Fibroblast of lung (primary cell): ENCODE results near the gene WRAP73.
"Not testable (repeated sequence)": the region's sequence is repeated elsewhere in the genome, so short reads cannot be mapped to it uniquely, and the experiment has no call there.

Experiments
- EZH2 ChIP-seq: IDR thresholded peaks from 2 replicates; pipeline ENCODE4 v1.5.1; 2012; ENCODE audit warnings: low read length, control low read depth, mild to moderate bottlenecking; ENCODE audit errors: missing control alignments
- TF ChIP-seq, protein P1 (sequence below), 2 donors: IDR thresholded peaks in 1 of 2; conservative IDR thresholded peaks in 1 of 2; 1 replicate in 1 of 2; 2 replicates in 1 of 2; pipeline ENCODE4 v1.5.1; 2011 to 2012; ENCODE audit warnings: low read length in 2 of 2, control low read depth in 1 of 2, inconsistent platforms in 1 of 2, low read depth in 1 of 2, mild to moderate bottlenecking in 1 of 2

DNA sequence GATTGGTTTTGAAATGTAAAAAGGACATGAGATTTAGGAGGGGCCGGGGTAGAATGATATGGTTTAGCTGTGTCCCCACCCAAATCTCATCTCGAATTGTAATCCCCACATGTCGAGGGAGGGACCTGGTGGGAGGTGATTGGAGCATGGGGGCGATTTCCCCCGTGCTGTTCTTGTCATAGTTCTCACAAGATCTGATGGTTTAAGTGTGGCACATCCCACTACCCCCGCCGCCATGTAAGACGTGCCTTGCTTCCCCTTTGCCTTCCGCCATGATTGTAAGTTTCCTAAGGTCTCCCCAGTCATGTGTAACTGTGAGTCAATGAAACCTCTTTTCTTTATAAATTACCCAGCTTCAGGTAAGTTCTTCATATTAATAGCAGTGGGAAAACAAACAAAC is 27.8 kb downstream of the WRAP73 start:
- TF ChIP-seq, protein P1, sequence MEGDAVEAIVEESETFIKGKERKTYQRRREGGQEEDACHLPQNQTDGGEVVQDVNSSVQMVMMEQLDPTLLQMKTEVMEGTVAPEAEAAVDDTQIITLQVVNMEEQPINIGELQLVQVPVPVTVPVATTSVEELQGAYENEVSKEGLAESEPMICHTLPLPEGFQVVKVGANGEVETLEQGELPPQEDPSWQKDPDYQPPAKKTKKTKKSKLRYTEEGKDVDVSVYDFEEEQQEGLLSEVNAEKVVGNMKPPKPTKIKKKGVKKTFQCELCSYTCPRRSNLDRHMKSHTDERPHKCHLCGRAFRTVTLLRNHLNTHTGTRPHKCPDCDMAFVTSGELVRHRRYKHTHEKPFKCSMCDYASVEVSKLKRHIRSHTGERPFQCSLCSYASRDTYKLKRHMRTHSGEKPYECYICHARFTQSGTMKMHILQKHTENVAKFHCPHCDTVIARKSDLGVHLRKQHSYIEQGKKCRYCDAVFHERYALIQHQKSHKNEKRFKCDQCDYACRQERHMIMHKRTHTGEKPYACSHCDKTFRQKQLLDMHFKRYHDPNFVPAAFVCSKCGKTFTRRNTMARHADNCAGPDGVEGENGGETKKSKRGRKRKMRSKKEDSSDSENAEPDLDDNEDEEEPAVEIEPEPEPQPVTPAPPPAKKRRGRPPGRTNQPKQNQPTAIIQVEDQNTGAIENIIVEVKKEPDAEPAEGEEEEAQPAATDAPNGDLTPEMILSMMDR (conservative IDR thresholded peaks at IDR 0.05 in 1 of 2, IDR thresholded peaks at IDR 0.05 in 1 of 2; ENCODE audit: low read depth in 1 of 2, low read length in 2 of 2), result not testable (repeated sequence)
- TF ChIP-seq EZH2, result not testable (repeated sequence)
